HG03558 (cell line): ENCODE measurements around the gene EPB41L4B.
"Not testable (repeated sequence)": the region's sequence is repeated elsewhere in the genome, so short reads cannot be mapped to it uniquely, and the experiment has no call there.

Experiments
- ATAC-seq: cut with Tn5 transposase; IDR thresholded peaks from one replicate; pipeline ENCODE4 v1.9.1; 2021; ENCODE audit warnings: moderate number of reproducible peaks; ENCODE audit not compliant: unreplicated experiment; ENCODE audit errors: extremely low read depth

Gene EPB41L4B

GRCh38 chr9:109320742-109321448, at the start of gene EPB41L4B:
Gene EPB41L4B, minus strand, starts transcription at chr9:109321059. Its CDS starts 613 bp downstream, at chr9:109320446.
- peak; percentile 88 for ATAC-seq

- ATAC-seq: no peak
Observed at GRCh38 chr9:109369285-109369684, 48.4 kb upstream of the EPB41L4B start.

- no peak for ATAC-seq
Observed at GRCh38 chr9:109360771-109361170, 39.9 kb upstream of the EPB41L4B start.

- ATAC-seq: not testable (repeated sequence)
Observed at GRCh38 chr9:109358968-109359603, 38.2 kb upstream of the EPB41L4B start.

GRCh38 chr9:109355564-109356297, 34.9 kb upstream of the EPB41L4B start:
- ATAC-seq: no peak

- no peak for ATAC-seq
Observed at GRCh38 chr9:109354190-109354589, 33.3 kb upstream of the EPB41L4B start.

GRCh38 chr9:109351032-109351431, 30.2 kb upstream of the EPB41L4B start:
- no peak for ATAC-seq

GRCh38 chr9:109349421-109349846, 28.6 kb upstream of the EPB41L4B start:
- ATAC-seq: no peak

GRCh38 chr9:109346904-109347303, 26.0 kb upstream of the EPB41L4B start:
- no peak for ATAC-seq

- no peak for ATAC-seq
Observed at GRCh38 chr9:109344866-109345265, 24.0 kb upstream of the EPB41L4B start.

GRCh38 chr9:109342878-109343277, 22.0 kb upstream of the EPB41L4B start:
- no peak for ATAC-seq

GRCh38 chr9:109341561-109341960, 20.7 kb upstream of the EPB41L4B start:
- ATAC-seq: no peak

- not testable (repeated sequence) for ATAC-seq
Observed at GRCh38 chr9:109340979-109341378, 20.1 kb upstream of the EPB41L4B start.

GRCh38 chr9:109336409-109336808, 15.6 kb upstream of the EPB41L4B start:
- no peak for ATAC-seq

- no peak for ATAC-seq
Observed at GRCh38 chr9:109335929-109336328, 15.1 kb upstream of the EPB41L4B start.

- no peak for ATAC-seq
Observed at GRCh38 chr9:109335121-109335520, 14.3 kb upstream of the EPB41L4B start.

GRCh38 chr9:109331353-109331752, 10.5 kb upstream of the EPB41L4B start:
- ATAC-seq: no peak

- no peak for ATAC-seq
Observed at GRCh38 chr9:109329638-109330258, 8.9 kb upstream of the EPB41L4B start.

GRCh38 chr9:109328978-109329637, 8.2 kb upstream of the EPB41L4B start:
- ATAC-seq: no peak

GRCh38 chr9:109325089-109325488, 4.2 kb upstream of the EPB41L4B start:
- no peak for ATAC-seq
